ENCODE measurements around the gene CBARP. TPM values are rescaled to one million over a fixed set of nuclear protein-coding genes. Genes with fewer than 3 reads are reported as not detected.

Gene CBARP
- total and polyA plus RNA-seq, 9 of the 15 experiments (the other 6 are each of a cell fraction or from before 2014, with no cell fraction given) = 0.03 to 8.9 (median 1.2) TPM; not detected in 1

DNA sequence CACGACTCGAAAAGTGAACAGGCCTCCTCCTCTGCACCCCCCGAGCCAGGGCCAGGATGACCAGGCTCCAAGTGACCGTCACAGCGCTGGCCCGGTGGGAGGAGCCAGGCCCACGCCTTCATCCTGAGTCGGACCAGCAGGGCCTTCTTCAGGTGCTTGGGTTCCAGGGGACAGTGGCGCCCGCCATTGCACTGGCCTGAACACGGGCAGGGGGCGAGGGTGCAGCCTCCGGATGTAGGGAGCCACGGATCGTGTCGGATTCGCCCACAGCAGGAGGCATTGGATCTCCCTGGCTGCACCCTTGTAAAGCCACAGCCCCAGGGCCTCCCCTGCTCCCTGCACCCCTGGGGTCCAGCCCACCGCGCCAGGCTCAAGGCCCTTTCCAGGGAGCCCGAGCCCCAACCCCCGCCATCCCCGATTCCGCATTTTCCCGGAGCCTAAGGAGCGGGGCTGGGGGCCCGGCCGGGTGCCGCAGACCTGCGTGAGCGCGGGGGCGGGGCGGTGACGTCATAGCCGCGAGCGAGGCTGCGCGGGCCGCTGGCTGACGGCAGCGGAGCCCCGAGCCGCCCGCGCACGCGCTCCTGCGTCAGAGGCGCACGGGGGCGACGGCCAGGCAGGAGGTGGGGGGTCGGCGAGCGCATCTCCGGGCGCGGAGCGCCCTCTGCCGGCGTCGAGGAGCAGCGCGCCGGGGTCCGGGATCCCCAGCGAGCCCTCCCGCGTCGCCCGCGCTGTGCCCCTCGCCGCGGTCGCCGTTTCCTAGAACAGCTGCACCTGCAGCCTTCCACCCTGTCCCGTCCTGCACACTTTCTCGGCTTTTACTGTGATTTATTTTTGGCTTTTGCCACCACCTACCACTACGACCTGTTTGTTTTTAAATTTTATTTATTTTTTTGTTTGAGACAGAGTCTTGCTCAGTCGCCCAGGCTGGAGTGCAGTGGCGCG is 2.3 kb upstream of the CBARP start (continued):
- TF ChIP-seq MEIS2 (IDR thresholded peaks at IDR 0.05; ENCODE audit: partially characterized antibody) (peak; percentile 89), RBM14 (IDR thresholded peaks at IDR 0.05; ENCODE audit: borderline replicate concordance, insufficient read depth, low read depth, low read length) (no peak), CHD2 (IDR thresholded peaks at IDR 0.05; ENCODE audit: low read depth, low read length) (peak; percentile 41), POLR2G (IDR thresholded peaks at IDR 0.05; ENCODE audit: low read depth, low read length) (peak; percentile 74), JUND (IDR thresholded peaks at IDR 0.05; ENCODE audit: borderline replicate concordance, low read depth, low read length) (peak; percentile 96), JUND (tag; IDR thresholded peaks at IDR 0.05; ENCODE audit: borderline replicate concordance, low read depth, low read length) (peak; percentile 86; the same call in 1 of the 3 replicates), CBX2 (IDR thresholded peaks at IDR 0.05; ENCODE audit: insufficient read depth, low read length, poor library complexity, severe bottlenecking) (no peak), HCFC1 (IDR thresholded peaks at IDR 0.05; ENCODE audit: low read depth, low read length) (peak; percentile 57), CREM (IDR thresholded peaks at IDR 0.05; ENCODE audit: low read depth) (peak; percentile 98), SIN3A (IDR thresholded peaks at IDR 0.05; ENCODE audit: borderline replicate concordance in 2 of 2, control insufficient read depth in 1 of 2, low read depth in 2 of 2, low read length in 2 of 2) (no peak), LARP7 (IDR thresholded peaks at IDR 0.05) (no peak), ZC3H4 (CRISPR knock-in tag; IDR thresholded peaks at IDR 0.05; ENCODE audit: borderline replicate concordance) (peak; percentile 72; the same call in 1 of the 2 replicates), ZNF347 (CRISPR knock-in tag; IDR thresholded peaks at IDR 0.05; ENCODE audit: low read depth) (no peak), ZNF384 (IDR thresholded peaks at IDR 0.05; ENCODE audit: low read depth, low read length) (0 out of 2 replicates have a peak, but pooled peaks have one; percentile 25), SP1 (CRISPR knock-in tag; IDR thresholded peaks at IDR 0.05) (peak; percentile 62), RB1 (IDR thresholded peaks at IDR 0.05; ENCODE audit: low read depth) (peak; percentile 98), LCOR (CRISPR knock-in tag; IDR thresholded peaks at IDR 0.05) (no peak), NONO (IDR thresholded peaks at IDR 0.05; ENCODE audit: low read depth in 2 of 2, low read length in 1 of 2) (peak in 1 of 2 experiments; percentile 95; a peak in 2 of 4 replicates), DNMT1 (IDR thresholded peaks at IDR 0.05) (no peak), KLF10 (CRISPR knock-in tag; IDR thresholded peaks at IDR 0.05) (no peak)
- TF ChIP-seq, protein P1, sequence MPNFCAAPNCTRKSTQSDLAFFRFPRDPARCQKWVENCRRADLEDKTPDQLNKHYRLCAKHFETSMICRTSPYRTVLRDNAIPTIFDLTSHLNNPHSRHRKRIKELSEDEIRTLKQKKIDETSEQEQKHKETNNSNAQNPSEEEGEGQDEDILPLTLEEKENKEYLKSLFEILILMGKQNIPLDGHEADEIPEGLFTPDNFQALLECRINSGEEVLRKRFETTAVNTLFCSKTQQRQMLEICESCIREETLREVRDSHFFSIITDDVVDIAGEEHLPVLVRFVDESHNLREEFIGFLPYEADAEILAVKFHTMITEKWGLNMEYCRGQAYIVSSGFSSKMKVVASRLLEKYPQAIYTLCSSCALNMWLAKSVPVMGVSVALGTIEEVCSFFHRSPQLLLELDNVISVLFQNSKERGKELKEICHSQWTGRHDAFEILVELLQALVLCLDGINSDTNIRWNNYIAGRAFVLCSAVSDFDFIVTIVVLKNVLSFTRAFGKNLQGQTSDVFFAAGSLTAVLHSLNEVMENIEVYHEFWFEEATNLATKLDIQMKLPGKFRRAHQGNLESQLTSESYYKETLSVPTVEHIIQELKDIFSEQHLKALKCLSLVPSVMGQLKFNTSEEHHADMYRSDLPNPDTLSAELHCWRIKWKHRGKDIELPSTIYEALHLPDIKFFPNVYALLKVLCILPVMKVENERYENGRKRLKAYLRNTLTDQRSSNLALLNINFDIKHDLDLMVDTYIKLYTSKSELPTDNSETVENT (CRISPR knock-in tag; IDR thresholded peaks at IDR 0.05) = peak; percentile 92
- TF ChIP-seq, protein P2, sequence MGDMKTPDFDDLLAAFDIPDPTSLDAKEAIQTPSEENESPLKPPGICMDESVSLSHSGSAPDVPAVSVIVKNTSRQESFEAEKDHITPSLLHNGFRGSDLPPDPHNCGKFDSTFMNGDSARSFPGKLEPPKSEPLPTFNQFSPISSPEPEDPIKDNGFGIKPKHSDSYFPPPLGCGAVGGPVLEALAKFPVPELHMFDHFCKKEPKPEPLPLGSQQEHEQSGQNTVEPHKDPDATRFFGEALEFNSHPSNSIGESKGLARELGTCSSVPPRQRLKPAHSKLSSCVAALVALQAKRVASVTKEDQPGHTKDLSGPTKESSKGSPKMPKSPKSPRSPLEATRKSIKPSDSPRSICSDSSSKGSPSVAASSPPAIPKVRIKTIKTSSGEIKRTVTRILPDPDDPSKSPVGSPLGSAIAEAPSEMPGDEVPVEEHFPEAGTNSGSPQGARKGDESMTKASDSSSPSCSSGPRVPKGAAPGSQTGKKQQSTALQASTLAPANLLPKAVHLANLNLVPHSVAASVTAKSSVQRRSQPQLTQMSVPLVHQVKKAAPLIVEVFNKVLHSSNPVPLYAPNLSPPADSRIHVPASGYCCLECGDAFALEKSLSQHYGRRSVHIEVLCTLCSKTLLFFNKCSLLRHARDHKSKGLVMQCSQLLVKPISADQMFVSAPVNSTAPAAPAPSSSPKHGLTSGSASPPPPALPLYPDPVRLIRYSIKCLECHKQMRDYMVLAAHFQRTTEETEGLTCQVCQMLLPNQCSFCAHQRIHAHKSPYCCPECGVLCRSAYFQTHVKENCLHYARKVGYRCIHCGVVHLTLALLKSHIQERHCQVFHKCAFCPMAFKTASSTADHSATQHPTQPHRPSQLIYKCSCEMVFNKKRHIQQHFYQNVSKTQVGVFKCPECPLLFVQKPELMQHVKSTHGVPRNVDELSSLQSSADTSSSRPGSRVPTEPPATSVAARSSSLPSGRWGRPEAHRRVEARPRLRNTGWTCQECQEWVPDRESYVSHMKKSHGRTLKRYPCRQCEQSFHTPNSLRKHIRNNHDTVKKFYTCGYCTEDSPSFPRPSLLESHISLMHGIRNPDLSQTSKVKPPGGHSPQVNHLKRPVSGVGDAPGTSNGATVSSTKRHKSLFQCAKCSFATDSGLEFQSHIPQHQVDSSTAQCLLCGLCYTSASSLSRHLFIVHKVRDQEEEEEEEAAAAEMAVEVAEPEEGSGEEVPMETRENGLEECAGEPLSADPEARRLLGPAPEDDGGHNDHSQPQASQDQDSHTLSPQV (IDR thresholded peaks at IDR 0.05) = peak; percentile 42; the same call in 1 of the 2 replicates

Data from K562 (cell line).